NCI-H446 treated with DMSO at 0.1 percent for 48 hours (cell line): ENCODE measurements around the gene OR51F1.
"Not testable (repeated sequence)": the region's sequence is repeated elsewhere in the genome, so short reads cannot be mapped to it uniquely, and the experiment has no call there.

ENCODE experiments used
- DNase-seq: peaks from one replicate; lab custom pipeline; 2025; lab: John Stamatoyannopoulos, UW

OR51F1 gene, protein sequence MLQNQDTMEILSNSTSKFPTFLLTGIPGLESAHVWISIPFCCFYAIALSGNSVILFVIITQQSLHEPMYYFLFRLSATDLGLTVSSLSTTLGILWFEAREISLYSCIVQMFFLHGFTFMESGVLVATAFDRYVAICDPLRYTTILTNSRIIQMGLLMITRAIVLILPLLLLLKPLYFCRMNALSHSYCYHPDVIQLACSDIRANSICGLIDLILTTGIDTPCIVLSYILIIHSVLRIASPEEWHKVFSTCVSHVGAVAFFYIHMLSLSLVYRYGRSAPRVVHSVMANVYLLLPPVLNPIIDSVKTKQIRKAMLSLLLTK

DNA sequence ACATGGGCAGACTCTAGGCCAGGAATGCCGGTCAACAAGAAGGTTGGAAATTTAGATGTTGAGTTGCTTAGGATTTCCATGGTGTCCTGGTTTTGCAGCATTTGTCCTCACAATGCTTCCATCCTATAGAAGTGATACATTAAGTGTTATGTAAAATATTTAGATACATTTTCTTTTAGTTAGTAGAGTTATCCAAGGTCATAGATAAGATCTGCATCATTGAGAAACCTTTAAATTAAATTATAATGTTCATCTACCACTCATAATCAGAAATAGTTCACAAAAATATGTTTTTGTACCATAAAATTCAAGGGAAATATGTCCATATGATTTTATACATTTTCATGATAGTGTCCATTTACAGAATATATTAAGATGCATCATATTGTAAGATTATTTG is at the start of gene OR51F1:
Gene OR51F1 (minus strand): TSS at position 101 of the 400 bp plus-strand sequence. CDS start 0 bp downstream, at position 101.
- DNase-seq, result no peak

DNA sequence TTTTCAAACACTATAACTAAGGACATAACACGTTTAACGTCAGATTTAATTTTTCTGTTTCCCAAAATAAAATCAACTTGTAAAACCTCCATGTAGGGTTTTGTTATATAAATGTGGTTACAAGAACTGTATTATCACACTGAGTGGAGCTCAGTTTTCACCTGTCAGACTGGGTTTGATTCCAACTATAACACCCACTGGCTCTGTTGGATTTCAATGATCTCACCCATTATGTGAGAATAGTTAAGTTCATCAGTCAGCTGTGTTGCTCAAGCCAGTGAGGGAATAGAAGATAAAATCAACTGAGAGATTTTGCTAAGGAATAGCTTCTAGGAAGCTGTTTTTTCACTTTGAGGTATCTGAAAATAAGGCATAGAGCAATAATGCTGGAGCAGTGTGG is 39.5 kb upstream of the OR51F1 start:
- DNase-seq, result no peak

DNA sequence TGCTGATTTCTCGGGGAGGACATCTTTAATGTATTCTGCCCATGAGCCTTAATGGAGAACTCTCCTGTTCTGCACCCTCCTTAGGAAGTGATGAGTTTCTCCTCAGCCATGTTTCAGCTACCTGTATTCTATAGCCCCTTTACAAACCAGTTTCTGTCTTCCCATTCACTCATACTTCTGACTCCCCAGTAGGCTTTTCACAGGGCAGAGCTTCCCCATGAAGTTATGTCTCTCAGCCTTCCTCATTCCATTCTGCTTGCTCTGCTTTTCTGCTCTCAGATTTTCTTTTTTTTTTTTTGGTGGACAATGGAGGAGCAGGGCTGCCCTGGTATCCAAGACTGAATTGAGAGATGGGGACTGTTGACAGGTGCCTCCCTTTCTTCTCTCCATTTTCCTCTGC is 38.7 kb upstream of the OR51F1 start:
- no peak for DNase-seq

DNA sequence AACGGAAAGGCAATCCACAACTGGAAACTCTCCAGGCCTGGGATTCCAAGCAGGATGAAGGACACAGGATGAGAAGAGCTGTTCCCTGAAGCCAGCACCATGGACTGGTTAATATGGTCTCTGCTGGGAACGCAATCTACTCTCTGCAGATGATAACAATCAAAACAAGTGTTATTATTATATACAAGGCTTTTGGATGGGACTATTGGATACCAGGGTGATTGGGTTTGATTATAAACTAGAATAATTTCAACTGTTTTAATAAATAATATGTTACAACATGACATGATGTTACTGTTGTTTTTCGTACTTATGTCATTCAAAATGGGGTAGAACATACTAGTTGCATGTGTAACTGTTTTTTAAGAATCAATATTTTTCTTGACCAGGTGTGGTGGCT is 34.5 kb upstream of the OR51F1 start, which contains the start of gene OR52R1:
Gene OR52R1 (minus strand): TSS at position 101 of the 400 bp plus-strand sequence. CDS start 0 bp downstream, at position 101.
- no peak for DNase-seq

DNA sequence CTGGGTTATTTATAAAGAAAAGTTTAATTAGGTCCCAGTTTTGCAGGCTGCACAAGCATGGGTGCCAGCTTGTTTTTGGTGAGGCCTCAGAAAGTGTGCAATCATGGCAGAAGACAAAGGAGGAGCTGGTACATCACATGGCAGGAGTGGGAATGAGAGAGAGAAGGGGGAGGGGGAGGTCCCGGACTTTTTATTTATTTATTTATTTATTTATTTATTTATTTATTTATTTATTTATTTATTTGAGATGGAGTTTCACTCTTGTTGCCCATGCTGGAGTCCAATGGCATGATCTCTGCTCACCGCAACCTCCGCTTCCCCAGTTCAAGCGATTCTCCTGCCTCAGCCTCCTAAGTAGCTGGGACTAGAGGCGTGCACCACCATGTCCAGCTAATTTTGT is 31.6 kb upstream of the OR51F1 start:
- not testable (repeated sequence) for DNase-seq

DNA sequence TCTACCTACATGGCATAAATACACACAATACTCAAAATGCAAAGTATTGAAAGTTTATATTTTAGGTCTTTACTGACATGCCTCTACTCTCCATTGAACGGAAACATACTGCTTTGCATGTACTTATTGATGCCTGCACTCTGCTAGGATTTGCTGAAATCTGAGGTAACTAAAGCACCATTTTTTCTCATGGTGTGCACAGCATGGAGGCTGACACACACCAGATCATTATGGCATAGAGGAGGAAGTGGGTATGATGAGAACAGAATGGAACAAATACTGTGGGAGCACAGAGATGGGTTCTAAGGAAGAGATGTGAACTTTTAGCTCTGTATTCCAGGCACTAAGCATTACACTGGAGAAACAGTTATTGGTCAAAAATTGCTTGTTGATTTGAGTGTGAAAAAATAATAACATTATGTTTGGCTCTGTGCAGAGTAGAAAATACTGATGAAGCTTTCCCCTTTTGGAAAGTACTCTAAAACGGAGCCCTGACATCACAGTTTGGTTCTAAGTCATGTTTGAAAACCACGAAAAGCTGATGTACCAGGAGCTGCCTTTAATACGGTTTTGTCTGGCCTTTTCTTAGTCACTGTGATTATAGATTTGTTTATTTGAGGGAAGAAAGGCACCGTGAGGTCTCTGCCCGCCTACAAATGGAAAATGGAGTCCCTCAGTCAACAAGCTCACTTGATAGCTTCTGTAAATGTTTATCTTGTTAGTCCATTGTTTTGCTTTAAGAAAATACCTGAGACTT is 28.9 kb upstream of the OR51F1 start:
- no peak for DNase-seq

DNA sequence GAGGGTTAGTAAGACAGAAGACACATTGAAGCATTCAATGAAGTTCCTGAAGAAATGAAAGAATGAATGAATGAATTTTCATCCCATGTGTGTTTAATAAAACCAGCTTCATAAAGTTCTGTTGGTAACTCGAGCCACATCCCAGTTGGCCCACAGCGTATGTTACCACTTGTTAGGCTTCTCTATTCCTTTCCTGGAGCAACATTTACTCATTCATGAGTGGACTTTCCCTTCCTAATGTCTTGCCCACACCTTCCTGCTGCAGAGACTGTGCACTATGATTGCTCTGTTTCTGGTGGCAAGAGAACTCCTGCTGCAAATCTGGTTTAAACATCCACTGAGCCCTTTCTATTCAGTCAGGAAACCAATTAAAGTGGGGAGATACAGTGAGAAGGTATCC is 27.5 kb upstream of the OR51F1 start:
- DNase-seq, result no peak

DNA sequence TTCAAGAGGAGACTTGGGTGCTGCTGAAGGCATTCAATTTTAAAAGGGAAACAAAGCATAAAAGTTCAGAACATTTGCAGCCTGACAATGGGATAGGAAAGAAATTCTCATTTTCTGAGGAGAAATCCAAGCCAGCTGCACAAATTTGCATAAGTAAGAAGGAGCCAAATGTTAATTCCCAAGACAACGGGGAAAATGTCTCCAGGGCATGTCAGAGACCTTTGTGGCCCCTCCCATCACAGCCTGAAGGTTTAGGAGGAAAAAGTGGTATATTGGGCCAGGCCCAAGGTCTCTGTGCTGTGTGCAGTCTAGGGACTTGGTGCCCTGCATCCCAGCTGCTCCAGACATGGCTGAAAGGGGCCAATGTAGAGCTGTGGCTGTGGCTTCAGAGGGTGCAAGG is 12.7 kb upstream of the OR51F1 start:
- DNase-seq, result no peak

DNA sequence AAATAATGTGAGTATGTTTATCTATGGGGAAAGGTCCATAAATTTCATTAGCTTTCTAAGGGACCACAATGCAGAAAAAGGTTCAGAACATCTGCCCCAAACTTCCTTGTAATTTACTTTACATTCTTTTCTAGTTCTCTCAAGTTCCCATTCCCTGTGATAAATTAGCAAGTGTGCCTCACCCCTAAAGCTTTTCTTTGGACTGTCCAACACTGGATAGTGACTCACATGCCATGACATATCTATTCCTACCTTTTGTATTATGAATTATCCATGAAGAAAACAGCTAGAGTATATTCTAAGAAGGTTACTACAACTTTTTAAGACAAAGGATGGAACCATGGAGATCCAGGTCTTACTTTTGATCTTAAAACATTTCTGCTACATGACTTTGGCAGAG is 1.6 kb downstream of the OR51F1 start:
- DNase-seq, result no peak

DNA sequence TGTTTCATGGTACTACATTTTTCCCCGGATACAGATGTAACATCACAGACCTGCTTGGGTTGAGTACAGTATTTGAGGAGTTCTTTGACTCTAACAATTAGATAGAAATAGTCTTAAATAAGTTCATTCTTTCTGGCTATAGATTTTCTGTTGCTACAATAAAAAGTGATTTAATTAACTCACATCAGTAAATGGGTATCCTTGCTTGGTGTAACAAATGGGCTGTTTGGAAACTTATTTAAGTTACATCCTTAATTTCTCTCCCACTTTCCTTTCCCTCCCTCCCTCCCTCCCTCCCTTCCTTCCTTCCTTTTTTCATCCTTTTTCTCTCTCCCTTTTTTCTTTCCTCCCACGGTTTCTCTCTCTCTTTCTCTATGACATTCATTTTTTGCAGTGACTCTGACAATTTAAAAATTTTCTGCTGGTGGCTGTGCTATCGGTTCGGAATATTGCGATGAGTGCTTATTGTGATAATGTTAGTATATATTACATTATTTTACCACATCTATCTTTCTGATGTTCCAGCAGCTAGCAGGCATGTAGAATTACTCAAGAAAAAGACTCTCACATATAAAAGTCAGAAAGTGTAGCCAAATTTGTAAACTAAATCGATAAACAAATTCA is 3.2 kb downstream of the OR51F1 start:
- no peak for DNase-seq

DNA sequence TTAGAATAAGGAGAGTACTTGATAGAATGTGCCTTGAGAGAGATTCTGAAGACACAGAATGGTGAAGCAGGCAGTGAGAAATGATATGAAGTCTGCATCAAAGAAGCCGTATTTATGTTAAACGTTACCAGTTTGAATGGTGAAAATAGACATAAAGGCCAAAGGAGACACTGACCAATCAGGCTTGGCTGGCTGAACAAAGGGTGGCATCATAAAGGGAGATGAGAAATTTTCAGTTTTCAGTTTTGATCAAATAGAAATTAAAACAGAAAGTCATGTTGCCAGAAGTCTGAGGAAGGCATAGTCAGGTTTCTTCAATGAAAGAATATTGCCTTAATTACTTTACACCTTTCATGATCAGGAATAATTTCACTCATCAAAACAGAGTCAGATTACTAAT is 6.6 kb downstream of the OR51F1 start:
- DNase-seq, result no peak

DNA sequence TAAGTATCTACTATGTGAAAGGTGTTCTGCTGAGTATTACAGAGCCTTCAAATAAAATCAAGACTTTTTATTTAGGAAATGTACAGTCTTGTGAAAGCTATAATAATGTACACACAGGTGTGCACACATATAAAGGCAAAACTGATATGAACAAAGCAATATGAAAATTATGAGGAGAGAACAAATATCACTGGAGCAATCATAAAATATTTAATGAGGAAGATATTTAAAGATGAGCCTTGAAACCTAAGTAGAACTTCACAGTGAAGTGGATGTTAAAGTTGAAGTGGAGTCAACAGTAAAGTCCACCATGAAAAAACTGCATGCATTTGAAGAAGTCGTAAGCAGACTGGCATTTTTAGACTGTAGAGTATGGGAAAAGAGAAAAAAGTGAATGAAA is 18.5 kb downstream of the OR51F1 start:
- no peak for DNase-seq

DNA sequence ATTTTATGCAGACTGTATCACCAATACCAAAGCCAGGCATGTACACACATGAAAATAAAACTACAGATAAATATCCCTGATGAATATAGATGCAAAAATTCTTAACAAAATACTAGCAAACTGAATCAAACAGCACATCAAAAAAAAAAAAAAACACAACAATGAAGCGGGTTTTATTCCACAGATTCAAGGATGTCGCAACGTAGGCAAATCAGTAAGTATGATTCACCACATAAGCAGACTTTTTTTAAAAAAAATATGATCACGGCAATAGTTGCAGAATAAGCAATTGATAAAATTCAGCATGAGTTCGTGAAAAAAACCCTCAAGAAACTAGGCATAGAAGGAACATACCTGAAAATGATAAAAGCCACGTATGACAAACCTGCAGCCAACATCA is 21.3 kb downstream of the OR51F1 start:
- no peak for DNase-seq

DNA sequence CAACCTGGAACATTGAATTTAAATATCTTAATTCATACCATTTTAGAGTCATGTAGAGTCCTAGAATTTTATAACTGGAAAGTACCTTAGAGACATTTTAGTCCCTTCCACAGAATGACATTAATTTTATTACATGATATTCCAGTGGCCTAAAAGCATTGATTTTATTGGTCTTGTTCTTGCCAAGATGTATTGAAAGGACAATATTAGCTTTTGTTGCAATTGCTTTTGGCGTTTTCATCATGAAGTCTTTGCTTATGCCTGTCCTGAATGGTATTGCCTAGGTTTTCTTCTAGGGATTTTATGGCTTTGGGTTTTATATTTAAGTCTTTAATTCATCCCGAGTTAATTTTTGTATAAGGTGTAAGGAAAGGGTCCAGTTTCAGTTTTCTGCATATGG is 29.0 kb downstream of the OR51F1 start:
- no peak for DNase-seq

DNA sequence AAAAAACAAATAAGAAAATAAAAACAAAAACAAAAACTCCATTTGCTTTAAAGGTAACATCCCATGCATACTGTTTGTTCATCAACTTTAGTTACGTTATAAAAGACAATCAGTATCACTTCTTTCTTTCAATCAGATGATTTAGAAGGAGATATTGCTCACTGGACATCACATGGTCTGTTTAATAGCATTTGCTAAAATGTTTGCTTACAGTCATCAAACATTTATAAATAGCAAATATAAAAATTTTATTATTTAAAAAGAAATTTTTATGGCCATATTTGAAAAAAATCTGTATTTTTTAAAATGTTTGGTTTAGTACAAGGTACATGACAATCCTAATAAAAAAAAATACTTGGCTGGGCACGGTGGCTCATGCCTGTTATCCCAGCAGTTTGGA is 42.6 kb downstream of the OR51F1 start:
- DNase-seq, result no peak

DNA sequence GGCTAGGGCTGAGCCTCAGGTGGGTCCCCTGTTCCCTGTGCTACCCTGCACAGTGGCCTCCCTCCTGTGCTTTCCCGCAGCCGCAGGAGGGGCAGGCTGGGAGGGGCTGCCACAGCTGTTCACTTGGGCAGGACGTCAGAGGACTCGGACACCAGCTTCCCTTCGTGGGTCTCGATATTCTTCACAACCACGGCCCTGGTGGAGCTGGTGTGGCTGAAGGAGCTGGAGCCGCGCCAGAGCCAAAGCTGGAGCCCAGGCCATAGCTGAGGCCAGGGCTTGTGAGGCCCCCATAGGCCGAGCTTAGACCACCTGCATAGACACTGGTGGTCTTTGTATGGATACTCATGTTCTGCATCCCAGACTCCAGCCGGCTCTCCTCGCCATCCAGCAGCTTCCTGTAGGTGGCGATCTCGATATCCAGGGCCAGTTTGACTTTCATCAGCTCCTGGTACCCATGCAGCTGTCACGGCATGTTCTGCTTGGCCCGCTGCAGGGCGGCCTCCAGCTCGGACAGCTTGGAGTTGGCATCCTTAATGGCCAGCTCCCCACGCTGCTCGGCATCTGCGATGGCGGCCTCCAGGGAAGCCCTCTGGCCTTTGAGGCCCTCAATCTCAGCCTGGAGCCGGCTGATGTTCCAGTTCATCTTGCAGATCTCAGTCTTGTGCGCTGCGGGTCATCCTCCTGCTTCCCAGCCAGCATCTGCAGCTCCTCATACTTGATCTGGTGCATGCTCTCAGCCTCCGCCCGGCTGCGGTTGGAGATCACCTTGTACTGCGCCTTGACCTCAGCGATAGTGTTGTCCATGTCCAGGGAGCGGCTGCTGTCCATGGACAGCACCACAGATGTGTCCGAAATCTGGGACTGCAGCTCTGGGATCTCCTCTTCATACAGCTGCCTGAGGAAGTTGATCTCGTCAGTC is 46.9 kb downstream of the OR51F1 start:
- not testable (repeated sequence) for DNase-seq
